Measurements from ENCODE around the gene UCK1.
"Not testable (repeated sequence)": the region's sequence is repeated elsewhere in the genome, so short reads cannot be mapped to it uniquely, and the experiment has no call there.

The UCK1 gene

DNA sequence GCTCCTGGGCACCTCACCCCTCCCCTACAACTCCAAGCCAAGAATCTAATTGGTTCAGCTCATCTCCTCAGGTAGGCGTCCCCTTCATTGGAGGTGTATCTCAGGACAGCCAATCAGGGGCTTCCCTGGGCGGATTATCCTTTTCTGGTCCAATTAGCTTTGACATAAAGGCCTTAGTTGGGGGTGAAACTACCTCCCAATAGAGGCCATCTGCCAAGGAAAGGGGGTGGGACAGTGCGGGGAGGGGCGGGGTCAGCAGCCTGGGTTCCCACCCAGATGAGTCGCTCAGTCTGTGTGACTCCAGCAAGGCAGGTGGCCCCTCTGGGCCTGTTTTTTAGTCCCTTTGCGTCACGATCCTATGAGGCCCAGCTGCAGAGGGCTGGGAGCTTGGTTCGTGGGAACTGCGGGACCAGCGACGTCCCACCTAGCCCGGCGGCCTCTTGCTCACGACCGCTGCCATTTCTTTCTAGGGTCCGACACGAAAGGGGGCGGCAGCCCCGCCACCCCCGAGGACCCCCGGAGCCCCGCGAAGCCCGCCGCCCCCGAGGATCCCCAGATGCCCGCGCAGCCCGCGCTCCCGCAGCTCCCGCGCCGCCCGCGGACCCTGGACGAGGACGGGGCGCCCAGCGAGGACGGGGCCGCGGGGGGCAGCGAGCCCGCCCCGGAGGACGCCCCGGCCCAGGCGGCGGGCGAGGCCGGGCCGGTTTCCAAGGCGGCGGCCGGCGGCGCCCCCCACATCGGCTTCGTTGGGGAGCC is 23.2 kb upstream of the UCK1 start:
- no peak for DNase-seq

DNA sequence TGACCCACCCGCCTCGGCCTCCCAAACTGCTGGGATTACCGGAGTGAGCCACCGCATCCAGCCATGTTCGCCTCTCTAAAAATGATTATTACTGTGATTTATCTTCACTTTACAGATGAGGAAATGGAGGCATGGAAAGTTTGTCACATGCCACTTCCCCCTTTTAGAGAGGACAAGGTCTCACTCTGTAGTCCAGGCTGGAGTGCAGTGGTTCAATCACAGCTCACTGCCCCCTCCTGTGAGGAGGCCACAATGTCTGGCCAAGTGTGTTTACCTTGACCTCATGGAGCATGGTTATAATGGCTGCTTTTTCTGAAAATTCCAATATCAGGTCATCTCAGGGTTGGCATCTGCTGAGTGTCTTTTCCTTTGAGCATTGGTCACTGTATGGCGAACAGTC is 21.0 kb upstream of the UCK1 start:
- no peak for DNase-seq

DNA sequence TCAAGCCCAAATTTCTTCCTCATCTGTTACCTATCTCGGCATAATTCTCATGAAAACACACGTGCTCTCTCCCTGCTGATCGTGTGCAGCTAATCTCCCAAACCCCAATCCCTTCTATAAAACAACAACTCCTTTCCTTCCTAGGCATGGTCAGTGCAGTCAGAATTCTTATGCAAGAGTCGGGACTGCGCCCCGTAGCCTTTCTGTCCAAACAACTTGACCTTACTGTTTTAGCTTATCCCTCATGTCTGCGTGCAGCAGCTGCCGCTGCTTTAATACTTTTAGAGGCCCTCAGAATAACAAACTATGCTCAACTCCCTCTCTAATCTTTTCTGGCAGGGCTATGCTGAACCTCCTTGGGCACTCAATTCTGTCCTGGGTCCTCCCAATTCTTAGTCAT is 19.4 kb upstream of the UCK1 start:
- not testable (repeated sequence) for DNase-seq

DNA sequence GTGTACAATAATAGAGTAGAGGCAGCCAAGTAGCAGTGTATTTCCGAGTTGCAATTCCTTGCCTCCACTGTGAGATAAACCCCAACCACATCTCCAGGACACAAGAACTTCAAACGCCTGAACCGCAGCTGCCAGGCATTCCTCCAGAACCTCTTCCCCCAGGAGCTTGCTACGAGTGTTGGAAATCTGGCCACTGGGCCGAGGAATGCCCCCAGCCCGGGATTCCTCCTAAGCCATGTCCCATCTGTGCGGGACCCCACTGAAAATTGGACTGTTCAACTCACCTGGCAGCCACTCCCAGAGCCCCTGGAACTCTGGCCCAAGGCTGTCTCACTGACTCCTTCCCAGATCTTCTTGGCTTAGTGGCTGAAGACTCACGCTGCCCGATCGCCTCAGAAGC is 18.1 kb upstream of the UCK1 start:
- not testable (repeated sequence) for DNase-seq

DNA sequence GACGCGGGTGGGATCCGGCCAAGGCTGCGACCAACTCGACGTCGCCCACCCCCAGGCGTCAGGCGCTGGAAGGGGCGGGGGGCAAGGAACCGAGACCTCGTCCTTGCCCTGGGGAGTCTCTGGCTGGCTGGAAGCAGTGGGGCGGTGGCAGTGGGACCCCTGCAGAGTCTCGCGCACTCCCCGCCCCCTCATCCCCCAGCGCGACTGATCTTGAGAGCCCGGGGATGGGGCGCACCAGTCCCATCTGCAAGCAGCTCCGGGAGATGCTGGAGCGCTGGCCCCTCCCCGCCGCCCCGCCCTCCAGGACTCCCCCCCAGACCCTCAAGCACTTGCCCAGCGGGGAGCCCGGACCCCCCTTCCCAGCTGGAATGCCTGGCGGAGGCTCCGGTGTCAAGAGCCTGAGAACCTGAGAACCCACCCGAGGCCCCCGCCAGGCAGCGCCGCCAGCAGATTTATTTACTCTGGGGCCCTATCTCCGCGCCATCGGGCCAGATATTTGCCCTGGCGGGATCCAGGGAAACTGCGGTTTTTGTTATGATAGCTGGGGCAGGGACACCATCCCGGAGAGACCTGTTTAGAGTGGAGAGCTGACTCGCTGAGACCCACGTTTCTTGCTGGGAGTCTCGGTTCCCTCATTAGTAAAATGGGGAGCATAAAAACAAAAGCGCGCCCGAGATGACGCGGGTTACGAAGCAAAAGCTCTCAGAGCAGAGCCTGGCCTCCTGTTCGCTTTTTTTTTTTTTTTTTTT is 15.4 kb upstream of the UCK1 start:
- DNase-seq = peak in 1 of 2 donors; percentile 11

DNA sequence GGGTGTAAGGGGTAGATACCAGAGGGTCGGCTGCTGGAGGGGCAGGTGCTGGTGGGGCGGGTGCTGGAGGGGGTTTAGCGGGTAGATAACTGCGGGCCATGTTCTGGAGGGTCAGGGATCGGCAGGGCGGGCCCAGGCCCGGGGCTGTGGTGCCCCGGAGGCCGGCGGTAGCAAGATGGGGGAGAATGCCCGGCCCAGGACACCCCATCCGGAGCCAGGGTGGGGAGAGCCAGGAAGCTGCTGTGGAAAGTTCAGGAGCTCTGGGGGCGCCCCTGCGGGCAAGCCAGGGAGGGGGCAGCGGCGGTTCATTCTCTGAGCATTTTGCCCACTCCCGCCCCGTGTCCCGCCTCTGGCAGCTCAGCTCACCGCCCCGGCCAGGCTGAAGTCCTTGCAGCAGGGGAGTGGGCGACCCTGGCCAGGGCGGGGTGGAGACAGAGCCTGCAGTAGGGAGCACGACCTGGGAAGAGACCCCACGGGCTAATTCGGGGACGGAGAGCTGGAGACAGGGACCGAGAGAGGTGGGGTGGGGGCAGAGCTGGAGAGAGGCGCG is 14.8 kb upstream of the UCK1 start:
- no peak for DNase-seq

DNA sequence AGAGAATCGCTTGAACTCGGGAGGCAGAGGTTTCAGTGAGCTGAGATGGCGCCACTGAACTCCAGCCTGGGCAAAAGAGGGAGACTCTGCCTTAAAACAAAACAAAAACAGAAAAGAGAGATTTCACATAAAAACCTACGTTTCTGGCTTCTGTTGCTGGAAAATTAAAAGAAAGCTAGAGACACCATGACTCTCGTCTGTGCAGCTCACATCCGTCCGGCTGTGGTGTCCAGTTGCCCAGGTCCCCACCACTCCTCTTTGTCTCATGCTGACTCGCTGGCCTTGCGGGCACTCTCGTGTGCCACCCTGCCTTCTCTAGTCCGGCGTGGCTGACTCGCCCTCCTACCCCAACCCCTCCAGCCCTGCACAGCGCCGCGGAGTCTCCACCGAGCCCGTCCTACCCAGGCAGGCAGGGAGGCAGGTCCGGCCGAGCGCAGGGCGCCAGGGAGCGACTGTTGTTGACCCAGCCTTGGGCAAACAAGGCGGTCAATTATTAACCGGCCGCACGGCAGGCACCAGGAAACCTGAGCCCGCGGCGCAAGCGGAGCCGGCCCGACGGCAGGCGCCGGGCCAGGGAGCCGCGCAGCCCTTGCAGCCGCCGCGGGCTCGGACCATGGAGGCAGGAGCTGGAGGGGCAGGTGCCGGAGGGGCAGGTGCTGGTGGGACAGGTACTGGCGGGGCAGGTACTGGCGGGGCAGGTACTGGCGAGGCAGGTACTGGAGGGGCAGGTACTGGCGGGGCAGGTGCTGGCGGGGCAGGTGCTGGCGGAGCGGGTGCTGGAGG is 14.1 kb upstream of the UCK1 start, which contains the start of gene PRRT1B:
PRRT1B (plus strand) TSS at position 521 of the 783 bp plus-strand sequence; CDS start at position 614, 93 bp downstream.
- no peak for DNase-seq

DNA sequence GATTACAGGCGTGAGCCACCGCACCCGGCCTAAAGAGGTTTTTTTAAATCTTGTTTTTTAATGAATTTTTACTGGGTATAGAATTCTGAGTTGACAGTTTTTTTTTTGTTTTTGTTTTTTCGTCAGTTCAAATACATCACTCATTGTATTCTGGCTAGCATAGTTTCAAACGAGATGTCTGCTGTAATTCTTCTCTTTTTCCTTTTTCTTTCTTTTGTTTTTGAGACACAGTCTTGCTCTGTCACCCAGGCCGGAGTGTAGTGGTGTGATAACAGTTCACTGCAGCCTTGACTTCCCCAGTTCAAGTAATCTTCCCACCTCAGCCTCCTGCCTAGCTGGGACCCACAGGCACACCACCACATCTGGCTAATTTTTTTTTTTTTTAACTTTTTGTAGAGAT is 12.1 kb upstream of the UCK1 start:
- DNase-seq = no peak

DNA sequence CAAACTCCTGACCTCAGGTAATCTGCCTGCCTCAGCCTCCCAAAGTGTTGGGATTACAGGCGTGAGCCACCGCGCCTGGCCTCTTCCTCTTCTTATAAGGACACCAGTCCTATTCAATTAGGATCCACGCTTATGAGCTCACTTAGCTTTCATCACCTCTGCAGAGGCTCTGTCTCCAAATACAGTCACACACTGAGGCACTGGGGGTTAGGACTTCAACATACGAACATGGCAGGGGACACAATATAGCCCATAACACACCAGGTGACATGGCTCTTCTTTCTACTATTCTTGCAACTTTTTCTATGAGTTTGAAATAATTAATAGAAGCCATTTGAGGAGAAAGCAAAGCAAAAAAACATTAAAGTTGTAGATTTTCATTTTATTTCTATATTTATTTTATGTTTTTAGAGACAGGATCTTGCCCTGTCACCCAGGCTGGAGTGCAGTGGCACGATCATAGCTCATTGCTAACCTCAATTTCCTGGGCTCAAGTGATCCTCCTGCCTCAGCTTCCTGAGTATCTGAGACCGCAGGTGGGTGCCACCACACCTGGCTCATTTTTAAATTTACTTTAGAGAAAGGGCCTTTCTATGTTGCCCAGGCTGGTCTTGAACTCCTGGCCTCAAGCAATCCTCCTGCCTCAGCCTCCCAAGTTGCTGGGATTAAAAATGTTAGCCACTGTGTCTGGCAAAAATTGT is 8.3 kb upstream of the UCK1 start:
- peak in 1 of 2 donors; percentile 52 for DNase-seq

DNA sequence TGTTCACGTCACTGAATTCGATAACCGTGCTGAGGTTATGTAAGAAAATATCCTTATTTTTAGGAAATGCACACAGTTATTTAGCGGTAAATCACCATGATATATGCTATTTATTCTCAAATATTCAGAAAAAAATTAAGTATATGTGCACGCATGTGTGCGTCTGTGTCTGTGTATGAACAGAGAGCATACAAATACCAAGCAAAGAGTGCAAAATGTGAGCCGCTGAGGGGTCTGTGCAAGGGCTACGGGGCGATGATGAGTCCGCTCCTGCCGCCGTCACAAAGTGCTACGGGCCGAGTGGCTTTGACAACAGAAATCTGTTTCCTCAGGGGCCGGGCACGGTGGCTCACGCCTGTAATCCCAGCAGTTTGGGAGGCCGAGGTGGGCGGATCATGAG is 6.9 kb upstream of the UCK1 start:
- DNase-seq = no peak

DNA sequence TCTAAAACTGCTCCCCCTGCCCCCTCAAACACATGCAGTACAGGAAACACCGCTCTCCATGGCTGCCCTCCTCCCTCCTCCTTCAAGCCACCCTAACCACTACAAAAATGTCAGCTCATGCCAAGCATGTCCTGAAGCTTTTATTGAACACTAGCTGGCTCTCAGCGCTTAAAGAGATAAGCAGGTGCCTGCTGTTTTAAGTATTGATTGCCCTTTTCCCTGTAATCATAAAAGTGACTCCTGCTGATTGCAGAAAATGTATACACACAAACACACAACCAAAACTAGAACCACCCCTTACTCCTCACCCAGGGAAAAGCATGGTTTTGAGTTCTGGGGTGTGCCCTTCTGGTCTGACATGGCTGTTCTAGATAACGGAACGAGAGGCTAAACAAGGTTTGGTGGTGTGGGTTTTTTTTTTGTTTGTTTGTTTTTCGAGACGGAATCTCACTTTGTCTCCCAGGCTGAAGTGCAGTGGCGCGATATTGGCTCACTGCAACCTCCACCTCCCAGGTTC is 3.7 kb upstream of the UCK1 start:
- DNase-seq = peak in 1 of 2 donors; percentile 15

DNA sequence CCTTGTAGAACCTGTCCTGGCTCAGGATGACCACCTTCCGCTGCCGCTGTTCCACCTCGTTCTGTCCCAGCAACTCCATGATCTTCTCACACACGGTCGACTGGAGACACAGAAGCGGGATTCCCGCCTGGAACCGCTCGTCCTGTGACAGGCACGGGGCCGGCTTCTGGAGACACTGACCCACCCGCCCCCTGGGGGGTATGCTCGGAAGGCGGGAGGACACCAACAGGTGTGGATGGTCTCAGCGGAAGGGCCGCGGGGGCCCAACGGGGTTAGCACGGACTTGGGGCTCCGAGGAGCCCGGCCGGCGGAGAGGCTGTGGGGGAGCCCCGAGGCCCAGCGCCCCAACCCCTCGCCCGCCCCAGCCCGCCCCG is 530 bp downstream of the UCK1 start:
- no peak for DNase-seq

DNA sequence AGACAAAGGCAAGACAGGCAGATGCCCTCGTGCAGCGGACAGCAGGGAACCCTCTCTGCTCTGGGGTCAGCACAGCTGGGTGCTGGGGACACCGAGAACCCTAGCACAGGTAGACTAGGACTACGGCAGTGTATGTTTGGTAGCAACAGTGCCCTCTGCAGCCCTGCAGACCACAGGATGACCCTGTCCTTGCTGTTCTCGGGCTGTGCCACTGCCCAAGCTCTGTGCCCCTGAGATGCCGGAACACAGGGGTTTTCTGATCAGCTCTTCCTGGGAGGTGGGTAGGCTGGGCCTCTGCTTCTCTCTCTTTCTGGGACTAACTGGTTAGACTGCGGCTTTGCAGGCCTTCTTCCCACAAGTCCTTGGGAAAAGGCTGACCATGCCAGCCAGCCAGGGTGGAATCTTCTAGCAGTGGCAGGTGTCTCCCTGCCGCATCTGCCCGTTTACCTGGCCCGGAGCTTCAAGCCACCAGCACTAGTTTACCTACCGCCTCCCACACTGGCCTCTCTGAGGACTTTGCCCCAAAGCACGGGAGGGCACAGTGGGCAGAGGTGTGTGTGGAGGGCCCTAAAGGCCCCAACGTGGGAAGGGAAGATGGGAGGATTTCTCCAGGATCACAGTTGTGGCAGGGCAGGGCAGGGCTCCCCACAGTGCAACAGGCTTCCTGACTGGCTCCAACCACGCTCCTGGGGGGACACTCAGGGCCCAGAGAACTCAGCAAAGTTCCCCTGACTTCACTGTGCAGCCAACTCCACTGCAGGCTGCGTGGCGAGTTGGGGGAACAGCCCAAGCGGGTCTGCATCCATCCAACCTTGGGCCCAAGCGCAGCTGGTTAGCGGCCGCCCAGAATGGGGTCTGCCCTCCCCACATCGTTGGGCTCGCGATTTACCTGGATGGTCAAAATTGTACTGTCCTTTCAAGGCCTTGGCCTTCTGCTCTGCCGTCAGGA is 1.2 kb downstream of the UCK1 start:
- no peak for DNase-seq

DNA sequence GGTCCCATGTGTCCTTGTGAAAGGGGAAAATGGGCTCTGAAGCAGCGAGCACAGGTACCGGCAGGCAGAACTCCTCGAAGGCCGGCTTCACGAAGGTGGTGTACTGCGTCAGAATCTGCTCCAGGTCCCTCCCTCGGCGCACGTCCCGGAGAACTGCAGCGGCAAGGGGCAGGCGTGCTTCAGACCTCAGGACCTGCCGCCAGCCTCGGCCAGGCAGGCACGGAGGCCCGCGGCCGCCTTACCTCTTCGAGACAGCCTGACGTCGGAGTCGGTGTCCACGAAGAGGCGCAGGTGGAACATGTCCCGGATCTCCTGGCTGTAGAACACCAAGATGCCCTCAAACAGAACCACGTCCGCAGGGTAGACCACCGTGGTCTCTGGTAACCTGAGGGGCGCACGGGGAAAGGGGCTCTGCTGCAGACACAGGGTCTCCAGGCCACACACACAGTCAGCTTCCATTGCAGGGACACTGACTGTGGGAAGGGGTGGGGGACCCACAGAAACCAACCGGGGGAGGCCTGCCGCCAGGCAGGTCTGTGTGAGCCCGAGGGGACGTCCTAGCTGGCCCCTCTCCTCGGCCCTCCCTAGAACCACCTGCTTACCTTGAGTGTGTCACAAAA is 2.1 kb downstream of the UCK1 start:
- DNase-seq = no peak

DNA sequence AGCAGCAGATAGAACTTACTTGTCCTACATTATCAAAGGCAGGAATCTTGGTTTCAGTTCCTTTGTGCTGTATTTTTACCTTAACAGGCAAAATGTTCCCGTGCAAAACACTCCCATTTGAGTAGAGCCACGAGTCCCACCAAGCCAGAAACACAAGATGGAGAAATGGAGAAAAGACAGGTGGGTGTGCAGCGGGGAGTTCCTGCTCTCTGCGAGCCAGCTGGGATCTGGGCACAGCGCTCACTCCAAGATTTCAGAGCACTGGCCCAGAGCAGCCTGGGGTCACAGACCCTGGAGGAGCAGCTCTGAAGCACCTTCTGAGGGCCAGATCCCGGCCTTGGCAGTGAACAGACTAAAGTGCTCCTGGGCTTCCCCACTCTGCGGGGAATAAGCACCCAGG is 2.9 kb downstream of the UCK1 start:
- DNase-seq = no peak

DNA sequence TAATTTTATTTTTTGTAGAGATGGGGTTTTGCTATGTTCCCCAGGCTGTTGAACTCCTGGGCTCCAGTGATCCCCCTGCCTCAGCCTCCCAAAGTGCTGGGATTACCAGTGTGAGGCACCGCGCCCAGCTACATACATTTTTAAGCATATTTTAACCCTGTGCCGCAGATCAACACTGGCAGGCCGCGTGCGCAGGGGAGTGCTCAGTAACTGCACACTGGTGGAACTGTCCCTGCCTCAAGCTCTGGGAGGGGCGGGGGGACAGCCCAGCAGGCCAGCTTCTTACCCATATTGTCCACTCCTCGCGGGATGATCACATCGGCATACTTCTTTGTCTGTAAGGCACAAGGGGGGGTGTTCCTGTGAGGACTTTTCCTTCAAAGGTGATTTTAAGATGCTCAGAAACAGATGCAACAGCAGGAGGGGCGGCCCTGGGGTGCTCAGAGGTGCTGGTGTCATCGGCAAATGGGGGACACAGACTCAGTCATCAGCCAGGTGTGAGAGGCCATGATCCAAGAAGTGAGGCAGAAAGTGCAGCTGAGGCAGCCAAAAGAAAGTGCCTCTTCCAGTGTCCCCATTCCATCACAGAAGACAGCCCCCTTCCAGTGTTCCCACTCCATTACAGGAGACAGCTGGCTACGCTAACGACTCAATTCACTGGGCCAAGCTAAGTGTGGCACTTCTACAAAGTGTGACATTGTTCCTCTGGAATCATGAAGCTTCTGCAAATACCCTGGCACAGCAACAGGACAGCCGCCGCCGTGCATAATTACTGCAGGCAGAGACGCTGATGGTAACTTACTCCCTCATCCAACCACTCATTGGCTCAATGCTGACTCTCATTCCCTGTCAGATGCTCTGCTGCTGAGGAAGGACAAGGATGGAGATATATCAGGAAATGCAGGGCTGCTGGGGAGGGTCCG is 5.2 kb downstream of the UCK1 start:
- no peak for DNase-seq

DNA sequence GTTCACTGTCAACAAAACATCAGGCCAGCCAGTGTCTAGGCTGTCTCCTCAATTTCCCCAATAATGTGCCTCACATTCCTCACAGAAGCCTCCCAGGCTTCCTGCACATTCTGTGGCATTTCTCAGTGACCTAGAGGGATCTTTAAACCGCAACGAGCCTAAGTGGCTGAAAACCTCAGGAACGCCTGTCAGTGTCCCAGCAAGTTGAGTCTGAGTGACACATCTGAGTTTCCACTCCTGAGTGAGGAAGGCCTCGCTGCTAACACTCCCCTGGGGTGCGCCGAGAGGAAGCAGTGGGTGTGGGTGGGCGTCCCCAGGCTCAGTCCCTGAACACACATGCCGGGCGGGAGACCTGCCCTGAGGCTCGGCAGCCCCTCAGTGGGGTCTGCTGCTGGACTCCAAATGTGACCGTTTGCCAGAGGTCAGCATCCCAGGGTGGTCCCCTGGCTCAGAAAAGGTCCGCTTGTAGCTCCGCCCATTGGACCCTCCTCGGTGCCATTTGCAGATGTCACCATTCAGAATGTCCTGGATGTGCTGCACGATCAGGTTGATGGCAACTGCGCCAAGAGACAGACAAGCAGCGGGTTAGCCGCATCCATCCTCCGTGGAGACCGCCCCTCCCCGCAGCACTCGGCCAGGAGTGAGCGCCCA is 6.3 kb downstream of the UCK1 start:
- DNase-seq = no peak

DNA sequence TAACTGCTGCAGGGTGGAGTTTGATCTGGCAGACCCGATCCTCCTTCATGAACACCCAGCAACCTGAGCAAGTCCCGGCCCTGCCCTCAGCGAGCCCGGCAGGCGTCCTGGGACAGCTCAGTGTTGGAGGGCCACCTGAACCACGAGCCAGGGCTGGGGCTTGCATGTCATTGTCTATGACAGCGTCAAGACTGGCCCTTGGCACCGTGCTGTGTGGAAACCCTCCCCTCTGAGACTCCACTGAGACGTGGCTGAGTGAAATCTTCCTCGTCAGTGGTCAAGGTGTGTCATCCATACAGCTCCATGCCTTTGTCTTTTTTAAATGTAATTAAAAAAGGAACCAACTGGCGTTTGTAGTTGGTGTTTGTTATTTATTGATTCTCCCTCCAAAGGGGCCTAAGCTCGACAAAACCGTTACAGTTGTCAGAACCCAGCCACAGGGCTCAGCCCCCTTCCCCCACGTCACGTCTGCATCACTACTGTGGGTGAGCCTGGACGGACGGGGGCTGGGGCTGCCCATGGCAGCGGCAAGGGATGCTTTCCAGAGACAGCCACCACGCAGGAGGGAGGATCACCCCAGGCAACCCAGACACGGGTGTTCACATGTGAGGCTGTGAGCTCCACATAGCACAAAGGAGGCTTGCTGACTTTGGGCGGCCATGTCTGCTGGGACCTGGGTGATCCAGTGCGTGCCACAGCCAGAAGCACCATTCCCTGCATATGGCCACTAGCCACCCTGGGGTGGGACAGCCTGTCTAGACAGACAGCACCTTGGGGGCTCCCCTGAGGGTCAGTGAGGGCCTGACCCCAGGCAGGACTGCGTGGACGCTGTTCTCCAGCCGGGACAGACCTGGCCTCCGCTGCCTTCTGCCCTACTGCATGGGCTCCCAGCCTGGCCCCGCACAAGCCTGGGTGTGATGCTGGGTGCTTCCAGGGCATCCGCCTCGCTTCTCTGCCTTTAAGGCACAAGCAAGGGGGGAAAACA is 7.3 kb downstream of the UCK1 start:
- no peak for DNase-seq
